ENCODE results near the gene TMEM132E.

Gene TMEM132E

GRCh38 chr17:34617398-34617797 lies 38.0 kb downstream of the TMEM132E start:
- H3K27ac ChIP-seq (replicated peaks) = no peak overlapping the region
- H3K4me3 ChIP-seq (replicated peaks; ENCODE audit: insufficient read depth, low read length) = no peak overlapping the region
- H3K27me3 ChIP-seq (ENCODE audit: insufficient read depth, poor library complexity, severe bottlenecking) = peaks cover 2% of the 10 kb centered on the region
- no peak for TF ChIP-seq REST (IDR thresholded peaks at IDR 0.05; ENCODE audit: insufficient replicate concordance, low read depth)
- no peak for TF ChIP-seq CTCF (IDR thresholded peaks at IDR 0.05; ENCODE audit: insufficient read depth, low read length)
- no peak for TF ChIP-seq POLR2AphosphoS5 (IDR thresholded peaks at IDR 0.05; ENCODE audit: low read depth)
- no peak for TF ChIP-seq GABPA (IDR thresholded peaks at IDR 0.05; ENCODE audit: low read depth)
- TF ChIP-seq SPI1 (IDR thresholded peaks at IDR 0.05; ENCODE audit: borderline replicate concordance, low read depth) = no peak
- DNase-seq (ENCODE audit: low read depth in 1 of 2, low spot score in 1 of 2) = no peak

GRCh38 chr17:34619687-34620217 lies 40.4 kb downstream of the TMEM132E start:
- Histone ChIP-seq H3K4me3 (replicated peaks; ENCODE audit: insufficient read depth, low read length) (no peak overlapping the region), H3K27ac (replicated peaks) (no peak overlapping the region), H3K27me3 (ENCODE audit: insufficient read depth, poor library complexity, severe bottlenecking) (peaks cover 2% of the 10 kb centered on the region)
- no peak for DNase-seq (ENCODE audit: low read depth in 1 of 2, low spot score in 1 of 2)
- no peak for TF ChIP-seq GABPA (IDR thresholded peaks at IDR 0.05; ENCODE audit: low read depth)
- TF ChIP-seq CTCF (IDR thresholded peaks at IDR 0.05; ENCODE audit: insufficient read depth, low read length) = no peak
- TF ChIP-seq POLR2AphosphoS5 (IDR thresholded peaks at IDR 0.05; ENCODE audit: low read depth) = no peak
- no peak for TF ChIP-seq SPI1 (IDR thresholded peaks at IDR 0.05; ENCODE audit: borderline replicate concordance, low read depth)
- no peak for TF ChIP-seq REST (IDR thresholded peaks at IDR 0.05; ENCODE audit: insufficient replicate concordance, low read depth)

GRCh38 chr17:34620458-34620857 lies 41.1 kb downstream of the TMEM132E start:
- DNase-seq (ENCODE audit: low read depth in 1 of 2, low spot score in 1 of 2) = no peak
- no peak overlapping the region for H3K4me3 ChIP-seq (replicated peaks; ENCODE audit: insufficient read depth, low read length)

More at GRCh38 chr17:34620458-34620857, 41.1 kb downstream of the TMEM132E start:
- TF ChIP-seq REST (IDR thresholded peaks at IDR 0.05; ENCODE audit: insufficient replicate concordance, low read depth) = no peak
- no peak for TF ChIP-seq SPI1 (IDR thresholded peaks at IDR 0.05; ENCODE audit: borderline replicate concordance, low read depth)
- no peak for TF ChIP-seq CTCF (IDR thresholded peaks at IDR 0.05; ENCODE audit: insufficient read depth, low read length)
- TF ChIP-seq GABPA (IDR thresholded peaks at IDR 0.05; ENCODE audit: low read depth) = no peak
- no peak for TF ChIP-seq POLR2AphosphoS5 (IDR thresholded peaks at IDR 0.05; ENCODE audit: low read depth)
- Histone ChIP-seq H3K27ac (replicated peaks) (no peak overlapping the region), H3K27me3 (ENCODE audit: insufficient read depth, poor library complexity, severe bottlenecking) (peaks cover 7% of the 10 kb centered on the region)

Data from HL-60 (cell line).